Measurements from ENCODE around the gene NAA40.

The NAA40 gene

GRCh38 chr11:63993100-63993499, 54.3 kb downstream of the NAA40 start:
- DNase-seq = no peak

DNA sequence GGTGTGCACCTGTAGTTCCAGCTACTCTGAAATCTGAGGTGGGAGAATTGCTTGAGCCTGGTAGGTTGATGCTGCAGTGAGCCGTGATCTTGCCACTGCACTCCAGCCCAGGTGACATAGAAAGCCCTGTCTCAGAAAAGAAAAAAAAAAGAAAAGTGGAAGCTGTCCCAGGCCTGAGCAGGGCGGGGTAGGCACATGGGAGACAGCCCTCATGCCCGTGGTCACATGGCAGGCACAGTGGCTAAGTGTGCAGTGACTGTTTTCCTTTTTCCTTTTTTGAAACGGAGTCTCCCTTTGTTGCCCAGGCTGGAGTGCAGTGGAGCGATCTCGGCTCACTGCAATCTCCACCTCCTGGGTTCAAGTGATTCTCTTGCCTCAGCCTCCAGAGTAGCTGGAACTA, 55.2 kb downstream of the NAA40 start:
- no peak for DNase-seq

- no peak for DNase-seq
Observed at GRCh38 chr11:63996512-63996911, 57.7 kb downstream of the NAA40 start.

DNA sequence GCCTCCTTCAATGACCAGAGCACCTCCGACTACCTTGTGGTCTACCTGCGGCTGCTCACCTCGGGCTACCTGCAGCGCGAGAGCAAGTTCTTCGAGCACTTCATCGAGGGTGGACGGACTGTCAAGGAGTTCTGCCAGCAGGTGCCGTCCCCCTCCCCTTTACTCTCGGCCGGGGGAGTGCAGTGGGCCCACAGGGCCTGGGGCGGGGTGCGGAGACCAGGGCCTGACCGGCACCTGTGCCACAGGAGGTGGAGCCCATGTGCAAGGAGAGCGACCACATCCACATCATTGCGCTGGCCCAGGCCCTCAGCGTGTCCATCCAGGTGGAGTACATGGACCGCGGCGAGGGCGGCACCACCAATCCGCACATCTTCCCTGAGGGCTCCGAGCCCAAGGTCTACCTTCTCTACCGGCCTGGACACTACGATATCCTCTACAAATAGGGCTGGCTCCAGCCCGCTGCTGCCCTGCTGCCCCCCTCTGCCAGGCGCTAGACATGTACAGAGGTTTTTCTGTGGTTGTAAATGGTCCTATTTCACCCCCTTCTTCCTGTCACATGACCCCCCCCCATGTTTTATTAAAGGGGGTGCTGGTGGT, 58.4 kb downstream of the NAA40 start:
- DNase-seq = no peak

DNA sequence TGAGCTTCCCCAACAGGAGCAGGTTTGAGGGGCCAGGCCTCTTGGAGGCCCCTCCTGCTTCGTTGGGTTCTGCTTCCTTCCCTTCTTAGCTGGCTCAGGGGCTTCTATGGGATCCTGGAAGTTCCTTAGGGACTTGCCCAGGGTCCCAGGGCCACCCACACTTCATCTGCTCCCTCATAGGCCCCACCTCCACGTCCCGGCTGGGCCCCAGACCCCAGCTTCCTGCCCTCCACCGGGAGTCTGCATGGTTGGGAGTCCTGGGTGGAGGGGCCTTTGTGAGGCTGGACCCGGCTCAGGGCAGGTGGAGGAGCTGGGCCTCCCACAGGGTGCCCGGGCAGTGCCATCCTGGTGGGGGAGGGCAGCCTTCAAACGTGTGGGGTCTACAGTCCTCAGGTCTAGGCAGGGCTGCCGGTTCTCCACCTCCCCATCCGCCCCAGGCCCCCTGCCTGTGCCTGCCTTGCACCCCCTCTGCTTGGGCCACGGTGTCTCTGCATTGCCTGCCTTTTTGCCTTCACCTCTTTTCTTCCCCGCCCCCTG, 59.1 kb downstream of the NAA40 start:
- DNase-seq = no peak

GRCh38 chr11:63998558-63999348, 60.0 kb downstream of the NAA40 start:
- no peak for DNase-seq

GRCh38 chr11:63999349-64000025, 60.7 kb downstream of the NAA40 start:
- no peak for DNase-seq

- no peak for DNase-seq
Observed at GRCh38 chr11:64000026-64000739, 61.4 kb downstream of the NAA40 start.

- DNase-seq = no peak
Observed at GRCh38 chr11:64000740-64001483, 62.1 kb downstream of the NAA40 start.

DNA sequence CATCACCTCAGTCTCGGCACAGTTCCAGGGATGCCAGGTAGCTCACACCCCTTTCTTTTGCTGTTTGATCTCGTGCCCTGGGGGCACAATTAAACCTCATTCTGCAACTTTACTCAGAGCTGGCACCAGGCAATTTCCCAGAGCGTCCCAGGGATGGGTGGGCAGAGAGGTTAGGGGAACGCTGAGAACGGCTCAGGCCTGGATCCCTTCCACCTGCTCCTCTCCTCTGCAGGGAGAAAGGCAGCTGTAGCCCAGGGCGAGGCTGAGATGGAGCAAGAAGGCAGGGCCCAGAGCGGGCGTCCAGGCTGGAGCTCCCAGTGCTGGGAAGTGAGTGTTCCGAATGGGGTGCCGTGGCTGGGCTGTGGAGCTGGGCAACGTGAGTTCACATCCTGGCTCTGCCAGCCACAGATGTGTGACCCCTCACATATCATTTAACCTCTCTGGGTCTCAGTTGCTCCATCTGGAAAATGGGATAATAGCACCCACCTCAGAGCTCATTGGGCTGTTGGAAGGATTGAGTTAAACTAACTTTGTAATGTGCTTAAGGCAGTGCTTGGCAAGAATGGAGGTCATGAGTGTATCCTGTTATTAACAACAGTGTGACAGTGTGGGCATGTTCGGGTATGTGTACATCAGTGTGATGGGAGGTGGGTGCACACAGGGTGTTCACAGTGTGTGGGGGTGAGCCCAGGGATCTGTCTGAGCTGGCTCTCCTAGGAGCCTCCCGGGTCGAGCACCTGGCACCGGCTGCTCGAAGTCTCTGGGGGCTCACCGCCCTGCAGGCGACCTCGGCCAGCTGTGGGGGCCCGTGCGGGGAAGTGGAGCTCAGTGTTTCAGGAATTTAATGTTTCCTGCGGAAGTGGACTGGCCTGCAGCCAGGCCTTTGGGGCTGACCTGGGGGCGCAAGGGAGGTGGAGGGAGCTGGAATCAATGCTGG, 63.0 kb downstream of the NAA40 start:
- no peak for DNase-seq

GRCh38 chr11:64003807-64004589, 65.2 kb downstream of the NAA40 start:
- no peak for DNase-seq

DNA sequence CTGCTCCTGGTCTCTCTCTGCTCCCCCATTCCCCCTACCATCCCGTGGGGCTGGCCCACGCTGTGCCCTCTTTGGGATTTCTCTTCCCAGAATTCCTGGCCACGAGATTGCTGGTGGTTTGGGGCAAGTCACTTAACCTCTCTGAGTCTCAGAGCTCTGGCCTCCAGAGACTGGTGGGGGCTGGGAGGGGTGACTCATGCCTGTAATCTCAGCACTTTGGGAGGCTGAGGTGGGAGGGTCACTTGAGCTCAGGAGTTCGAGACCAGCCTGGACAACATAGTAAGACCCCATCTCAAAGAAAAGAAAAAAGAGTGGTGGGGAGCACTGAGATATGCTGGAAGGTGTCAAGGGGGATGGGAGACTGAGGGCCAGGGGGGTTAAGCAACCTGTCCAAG, 65.8 kb downstream of the NAA40 start:
- no peak for DNase-seq

- DNase-seq = no peak
Observed at GRCh38 chr11:64005691-64006090, 66.9 kb downstream of the NAA40 start.

- no peak for DNase-seq
Observed at GRCh38 chr11:64006398-64006797, 67.6 kb downstream of the NAA40 start.

All from NCI-H1417 treated with DMSO at 0.1 percent for 48 hours (cell line).